HG02840 (cell line): Measurements from ENCODE around the gene UPB1.
"Not testable (repeated sequence)": the region's sequence is repeated elsewhere in the genome, so short reads cannot be mapped to it uniquely, and the experiment has no call there.

Experiments
- ATAC-seq: cut with Tn5 transposase; IDR thresholded peaks from one replicate; pipeline ENCODE4 v1.9.1; 2021; ENCODE audit warnings: mild to moderate bottlenecking, moderate library complexity, moderate number of reproducible peaks; ENCODE audit not compliant: unreplicated experiment, low FRiP score

The UPB1 gene

DNA sequence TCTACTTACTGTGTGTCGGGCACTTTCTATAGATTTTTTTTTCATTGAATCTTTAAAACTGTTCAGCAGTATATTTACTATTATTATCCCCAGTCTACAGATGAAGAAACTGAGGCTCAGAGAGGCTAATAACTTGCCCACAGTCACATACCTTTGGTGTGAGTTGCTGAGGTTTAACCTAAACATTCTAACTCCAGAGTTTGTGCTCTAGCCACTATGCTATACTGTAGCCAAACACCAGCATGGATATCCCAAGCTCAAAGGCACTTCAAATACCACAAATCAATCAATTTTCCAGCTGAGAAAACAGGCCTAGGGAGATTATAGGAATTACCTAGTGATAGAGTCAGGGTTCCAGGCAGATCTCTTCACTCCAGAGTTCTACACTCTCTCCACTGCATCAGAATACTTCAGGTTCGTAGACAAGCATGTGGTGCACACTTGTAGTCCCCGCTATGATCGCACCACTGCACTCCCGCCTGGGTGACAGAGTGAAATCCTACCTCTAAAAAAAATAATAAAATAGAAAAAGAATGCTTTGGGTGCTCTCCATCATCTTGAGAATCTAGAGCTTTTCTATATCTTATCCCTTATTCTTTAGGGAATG, 20.4 kb upstream of the UPB1 start:
- ATAC-seq, result no peak

DNA sequence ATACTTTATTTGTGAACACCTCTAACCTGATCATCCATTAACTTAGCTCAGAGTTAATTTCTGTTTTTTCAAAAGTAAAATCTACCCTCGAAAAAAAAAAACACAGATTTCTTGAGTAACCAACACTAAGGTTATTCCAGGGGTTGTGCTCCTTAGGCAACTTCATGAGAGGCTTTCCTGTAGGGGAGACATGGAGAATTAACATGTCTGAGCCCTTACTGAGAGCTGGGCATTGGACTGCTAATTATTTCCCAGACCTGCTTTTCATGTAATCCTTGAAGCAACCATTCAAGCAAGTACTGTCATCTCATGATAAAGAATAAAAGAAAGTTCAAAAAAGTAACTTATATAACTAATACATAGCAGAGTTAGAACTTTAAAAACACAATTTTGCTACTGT, 13.5 kb upstream of the UPB1 start:
- ATAC-seq, result no peak

DNA sequence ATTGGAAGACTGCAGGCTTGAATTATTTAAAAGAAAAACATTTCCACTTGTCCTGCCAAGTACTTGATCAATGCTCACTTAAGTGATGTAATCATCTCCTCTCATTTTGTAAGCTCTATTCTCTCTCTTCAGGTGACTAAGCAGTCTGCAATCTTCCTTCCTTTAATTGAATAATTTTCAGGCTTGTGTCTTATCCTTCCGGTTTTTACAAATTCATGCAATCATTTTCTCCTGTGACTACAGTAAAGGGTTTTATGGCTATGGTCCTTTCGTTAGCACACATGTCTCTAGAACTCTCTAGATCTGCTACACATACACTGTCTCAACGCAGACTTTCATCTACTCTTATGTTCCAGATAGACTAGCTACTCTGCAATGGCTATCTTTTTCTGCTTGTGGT, 12.6 kb upstream of the UPB1 start:
- ATAC-seq, result no peak

DNA sequence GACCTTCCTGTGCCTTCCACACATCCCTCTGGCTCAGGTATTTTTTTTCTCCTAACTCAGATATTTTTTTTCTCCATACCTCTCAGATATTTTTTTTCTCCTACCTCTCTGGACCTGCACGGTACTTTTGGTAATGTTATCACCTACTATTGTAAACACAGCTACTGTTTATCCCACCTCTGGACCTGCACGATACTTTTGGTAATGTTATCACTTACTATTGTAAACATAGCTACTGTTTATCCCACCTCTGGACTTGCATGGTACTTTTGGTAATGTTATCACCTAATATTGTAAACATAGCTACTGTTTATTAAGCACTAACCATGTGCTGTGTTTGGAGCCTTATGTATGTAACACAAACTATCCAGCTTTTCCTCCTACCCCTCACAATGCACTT, 12.1 kb upstream of the UPB1 start:
- no peak for ATAC-seq

DNA sequence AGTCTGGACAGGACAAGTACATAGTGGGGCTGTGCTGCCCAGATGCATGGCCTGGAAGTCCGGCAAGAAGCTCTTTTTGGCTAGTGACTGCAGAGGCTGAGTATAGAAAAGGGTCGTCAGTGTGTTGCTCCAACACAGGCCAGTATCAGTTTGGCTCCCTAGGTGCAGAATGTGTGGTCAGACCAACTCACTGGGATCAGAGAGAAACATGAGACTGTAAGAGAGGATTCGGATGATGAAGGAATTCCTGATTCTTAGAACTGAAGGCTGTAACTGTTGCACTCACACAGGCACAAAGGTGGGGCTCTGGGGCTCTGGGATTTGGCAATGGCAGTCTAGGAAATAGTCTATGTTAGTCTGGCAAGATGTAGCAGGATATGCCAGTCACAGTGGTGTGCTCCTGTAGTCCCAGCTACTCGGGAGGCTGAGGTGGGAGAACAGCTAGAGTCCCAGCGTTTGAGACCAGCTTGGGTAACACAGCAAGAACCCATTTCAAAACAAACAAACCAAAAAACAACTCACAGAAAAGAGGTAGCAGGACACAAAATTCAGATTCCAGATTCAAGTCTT, 11.1 kb upstream of the UPB1 start:
- ATAC-seq, result no peak

DNA sequence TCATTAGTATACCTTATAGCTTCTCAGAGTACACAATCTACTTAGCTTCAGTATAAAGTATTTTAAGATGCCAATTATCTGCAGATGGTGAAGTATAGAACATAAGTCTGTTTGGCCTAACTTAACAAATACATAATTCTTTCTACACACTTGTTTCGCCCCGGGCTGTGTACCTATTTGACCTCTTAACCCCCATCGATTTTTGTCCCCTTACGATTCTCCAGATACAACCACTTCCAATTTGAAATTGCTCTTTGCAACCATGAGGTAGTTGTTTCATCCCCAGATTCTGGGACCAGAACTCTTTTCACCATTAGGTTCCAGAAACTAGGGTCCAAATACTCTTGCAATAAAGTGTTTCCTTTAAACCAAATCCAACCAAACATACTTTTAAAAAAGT, 10.0 kb upstream of the UPB1 start:
- ATAC-seq, result no peak

DNA sequence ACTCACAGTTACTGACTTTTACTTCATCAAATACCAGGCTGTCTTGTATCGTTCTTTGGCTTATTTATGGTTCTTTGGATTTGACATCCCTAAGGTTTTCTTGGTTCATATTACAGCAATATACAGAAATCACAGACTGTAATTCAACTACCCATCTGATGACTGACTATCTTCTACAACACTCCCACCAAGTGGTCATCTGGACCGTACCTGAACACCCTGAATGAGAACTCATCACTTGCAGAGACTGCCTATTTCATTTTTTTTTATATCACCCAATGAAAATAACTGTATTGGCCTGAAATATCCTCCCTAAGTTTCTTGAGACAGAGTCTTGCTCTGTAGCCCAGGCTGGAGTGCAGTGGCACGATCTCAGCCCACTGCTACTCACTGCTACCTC, 9.5 kb upstream of the UPB1 start:
- no peak for ATAC-seq

DNA sequence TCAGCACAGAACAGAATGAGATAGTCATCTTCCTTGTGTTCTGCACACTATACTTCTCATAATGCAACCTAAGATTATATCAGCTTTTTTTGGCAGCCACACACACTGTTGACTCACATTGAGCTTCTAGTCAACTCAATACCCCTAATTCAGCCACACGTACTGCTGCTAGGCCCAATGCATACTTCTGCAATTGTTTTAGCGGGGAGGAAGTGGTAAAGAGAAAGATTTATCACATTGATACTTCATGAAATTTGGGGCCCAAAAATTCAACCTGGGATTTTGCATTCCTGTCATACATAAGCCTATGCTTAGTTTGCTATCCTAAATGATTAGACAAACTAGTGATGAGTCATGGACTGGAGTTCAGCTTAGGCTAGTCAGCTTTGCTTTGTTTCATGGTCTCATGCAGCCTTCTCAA, 8.6 kb upstream of the UPB1 start:
- ATAC-seq, result no peak

DNA sequence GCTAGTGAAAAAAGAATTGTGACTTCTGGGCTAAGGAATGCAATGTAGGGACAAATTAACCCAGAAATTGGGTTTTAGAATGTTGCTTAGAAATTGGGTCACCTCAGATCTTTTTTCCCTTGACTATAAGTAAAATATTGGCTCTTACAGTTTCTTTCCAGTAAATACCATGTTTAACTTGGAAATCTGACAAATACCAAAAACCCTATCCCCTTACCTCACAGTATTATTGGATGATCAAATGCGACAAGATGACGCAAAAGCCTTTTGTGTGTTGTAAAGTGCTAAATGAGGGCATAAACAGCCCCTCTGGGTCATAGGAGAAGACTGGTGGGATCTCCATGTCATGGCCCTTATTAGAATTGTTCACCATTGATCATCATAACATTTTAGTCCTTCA, 6.1 kb upstream of the UPB1 start:
- ATAC-seq, result no peak

DNA sequence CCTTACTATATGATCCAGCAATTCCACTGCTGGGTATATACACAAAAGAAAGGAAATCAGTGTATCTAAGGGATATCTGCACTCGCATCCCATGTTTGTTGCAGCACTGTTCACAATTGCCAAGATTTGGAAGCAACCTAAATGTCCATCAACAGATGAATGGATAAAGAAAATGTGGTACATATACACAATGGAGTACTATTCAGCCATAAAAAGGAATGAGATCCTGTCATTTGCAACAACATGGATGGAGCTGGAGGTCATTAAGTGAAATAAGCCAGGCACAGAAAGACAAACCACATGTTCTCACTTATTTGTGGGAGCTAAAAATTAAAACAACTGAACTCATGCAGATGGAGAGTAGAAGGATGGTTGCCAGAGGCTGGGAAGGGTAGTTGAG, 5.7 kb upstream of the UPB1 start:
- not testable (repeated sequence) for ATAC-seq

DNA sequence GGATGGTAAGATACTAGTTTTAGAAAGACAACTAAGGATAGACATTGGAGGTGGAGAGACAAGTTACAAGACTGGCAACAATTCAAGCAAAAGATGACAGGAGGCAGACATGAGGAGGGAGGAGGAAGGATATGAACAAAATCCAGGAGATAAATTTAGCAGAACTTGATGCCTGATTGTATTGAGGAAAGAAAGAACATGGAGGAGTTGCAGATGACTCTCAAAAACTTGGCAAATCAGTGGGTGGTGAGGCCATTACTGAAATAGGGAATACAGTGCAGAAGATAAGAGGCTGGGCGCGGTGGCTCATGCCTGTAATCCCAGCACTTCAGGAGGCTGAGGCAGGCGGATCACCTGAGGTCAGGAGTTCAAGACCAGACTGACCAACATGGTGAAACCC, 2.7 kb upstream of the UPB1 start:
- no peak for ATAC-seq

DNA sequence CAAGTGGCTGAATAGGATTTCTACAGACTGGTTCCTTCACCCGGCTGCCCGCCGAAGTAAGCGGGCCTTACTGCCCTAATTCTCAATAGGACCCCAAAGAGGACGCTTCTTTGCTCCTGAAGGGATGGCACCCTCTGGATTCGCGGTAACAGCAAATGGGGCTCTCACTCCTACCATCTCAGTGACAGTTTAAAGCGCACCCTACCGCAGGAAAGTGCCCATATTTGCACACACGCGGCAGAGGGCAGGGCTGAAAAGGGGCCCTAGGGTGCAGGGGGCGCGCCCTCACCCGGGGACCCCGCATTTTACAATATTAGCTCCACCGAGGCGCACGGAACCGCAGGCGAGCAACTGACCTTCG, 985 bp upstream of the UPB1 start:
- ATAC-seq, result no peak

DNA sequence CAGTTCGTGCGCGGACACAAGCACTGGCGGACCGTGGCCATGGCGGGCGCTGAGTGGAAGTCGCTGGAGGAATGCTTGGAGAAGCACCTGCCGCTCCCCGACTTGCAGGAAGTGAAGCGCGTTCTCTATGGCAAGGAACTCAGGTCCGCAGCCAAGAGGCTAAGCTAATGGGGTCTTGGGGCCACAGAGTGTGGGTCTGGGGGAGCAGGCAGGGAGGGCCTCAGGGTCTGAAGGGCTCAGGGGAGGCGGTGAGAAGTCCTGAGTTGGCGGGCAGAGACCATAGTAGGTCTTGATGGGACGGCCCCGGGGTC, 188 bp downstream of the UPB1 start:
- ATAC-seq, result no peak

DNA sequence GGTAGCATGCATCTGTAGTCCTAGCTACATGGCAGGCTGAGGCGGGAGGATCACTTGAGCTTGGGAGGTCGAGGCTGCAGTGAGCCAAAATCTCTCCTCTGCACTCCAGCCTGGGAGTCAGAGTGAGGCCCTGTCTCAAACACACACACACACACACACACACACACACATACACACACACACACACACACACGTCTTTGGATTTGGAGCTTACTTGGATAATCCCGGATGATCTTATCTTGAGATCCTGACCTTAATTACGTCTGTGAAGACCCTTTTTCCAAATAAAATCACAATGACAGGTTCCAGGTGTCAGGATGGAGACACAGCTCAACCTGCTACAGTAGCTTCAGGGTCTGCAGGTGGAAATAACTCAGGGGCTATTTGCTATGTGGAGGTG, 1.1 kb downstream of the UPB1 start:
- ATAC-seq, result no peak

DNA sequence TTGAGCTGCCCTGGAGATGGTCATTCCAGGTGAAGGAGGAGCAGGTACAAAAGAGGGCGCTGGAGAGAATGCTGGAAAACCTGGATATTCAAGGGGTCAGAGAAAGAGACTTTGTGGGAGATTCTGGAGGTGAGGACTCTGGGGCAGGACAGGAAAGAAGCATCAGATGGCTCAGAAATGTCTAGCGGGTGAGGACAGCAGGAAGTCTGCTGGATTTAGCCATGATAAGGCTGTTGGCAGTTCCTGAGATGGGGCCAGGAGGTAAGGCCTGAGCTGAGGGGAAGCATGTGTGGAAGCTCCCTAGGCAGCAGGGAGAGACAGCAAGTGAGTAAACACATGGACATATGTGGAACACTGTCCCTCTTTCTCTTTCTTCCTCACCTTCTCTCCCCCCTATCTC, 1.5 kb downstream of the UPB1 start:
- ATAC-seq, result no peak

DNA sequence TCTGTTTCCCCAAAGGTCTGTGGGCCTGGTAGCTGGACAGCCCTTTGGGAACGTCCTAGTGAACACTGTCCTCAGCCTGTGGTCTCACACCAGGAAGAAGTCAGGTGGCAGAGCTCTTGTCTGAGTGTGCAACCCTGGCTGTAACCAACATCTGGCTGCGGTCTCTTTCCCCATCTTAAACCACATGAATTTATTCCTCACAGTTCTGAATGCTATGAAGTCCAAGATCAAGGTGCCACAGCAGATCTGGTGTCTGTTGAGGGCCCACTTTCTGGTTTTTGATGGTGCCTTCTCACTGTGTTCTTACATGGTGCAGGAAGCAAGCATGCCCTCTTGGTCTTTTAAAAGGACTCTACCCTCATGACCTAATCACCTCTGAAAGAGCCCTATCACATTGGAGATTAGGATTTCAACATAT, 2.7 kb downstream of the UPB1 start:
- ATAC-seq, result no peak

DNA sequence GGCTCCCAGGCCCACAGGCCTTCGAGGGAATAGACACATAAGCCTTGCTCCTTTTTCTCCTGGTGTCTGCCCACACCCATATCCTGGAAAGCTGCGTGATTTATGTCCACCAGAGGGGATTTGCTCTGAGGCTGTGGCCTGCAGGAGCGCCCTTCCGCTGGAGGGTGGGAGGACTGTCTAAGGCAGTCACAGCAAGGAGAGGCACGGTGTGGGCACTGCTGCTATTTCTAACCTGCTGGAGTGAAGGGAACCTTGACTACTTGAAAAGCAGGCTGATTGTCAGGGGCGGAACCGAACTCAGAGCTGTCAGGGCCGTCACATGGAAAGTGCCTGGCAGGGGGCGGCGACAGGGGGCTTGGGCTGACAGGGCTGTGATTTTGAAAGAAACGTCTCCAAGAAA, 3.7 kb downstream of the UPB1 start:
- no peak for ATAC-seq

DNA sequence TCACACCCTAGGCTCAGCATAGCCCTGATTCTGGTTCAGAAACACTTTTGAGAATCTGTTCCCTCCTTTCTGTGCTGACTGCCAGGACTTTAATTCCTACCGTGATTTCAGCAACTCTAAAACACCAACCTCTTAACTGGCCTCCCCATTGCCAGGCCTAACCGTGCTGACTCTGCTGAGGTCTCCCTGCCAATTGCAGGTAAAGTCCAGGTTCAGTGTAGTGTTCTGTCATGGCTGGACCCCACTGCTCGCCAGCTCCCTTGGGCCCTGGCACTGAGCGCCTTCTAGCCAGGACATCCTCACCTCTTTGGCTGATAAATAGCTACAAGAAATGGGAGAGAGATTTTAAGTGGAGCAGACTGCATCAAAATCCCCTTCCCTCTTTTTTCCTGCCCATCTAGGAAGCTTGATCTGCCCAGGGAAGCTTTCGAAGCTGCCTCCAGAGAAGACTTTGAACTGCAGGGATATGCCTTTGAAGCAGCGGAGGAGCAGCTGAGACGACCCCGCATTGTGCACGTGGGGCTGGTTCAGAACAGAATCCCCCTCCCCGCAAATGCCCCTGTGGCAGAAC, 4.7 kb downstream of the UPB1 start:
- ATAC-seq, result no peak

DNA sequence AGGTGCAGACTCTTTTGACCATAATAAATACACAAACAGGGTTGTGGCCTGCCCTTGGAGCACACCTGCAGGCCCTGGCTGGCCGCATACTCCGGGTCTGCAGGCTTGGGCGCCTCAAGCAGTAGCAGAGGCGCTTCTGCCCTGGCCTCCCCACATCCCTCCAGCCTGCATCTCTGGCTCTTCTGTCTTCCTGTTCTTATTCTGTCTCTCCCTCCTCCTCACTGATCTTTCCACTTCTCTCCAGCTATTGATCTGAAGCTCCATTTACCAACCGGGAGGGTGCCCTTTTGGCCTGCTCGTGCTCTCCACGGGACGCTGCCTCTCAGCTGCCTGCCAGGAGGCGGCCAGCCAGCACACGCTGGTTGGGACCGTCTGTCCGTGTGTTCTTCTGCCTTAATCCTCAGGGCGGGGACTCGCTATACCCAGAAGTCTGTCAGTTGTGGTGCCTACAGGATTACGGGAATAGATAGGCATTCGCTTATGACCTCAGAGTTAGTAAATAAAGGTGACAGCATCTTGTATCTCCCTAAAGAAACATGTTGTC, 5.2 kb downstream of the UPB1 start:
- ATAC-seq, result no peak

DNA sequence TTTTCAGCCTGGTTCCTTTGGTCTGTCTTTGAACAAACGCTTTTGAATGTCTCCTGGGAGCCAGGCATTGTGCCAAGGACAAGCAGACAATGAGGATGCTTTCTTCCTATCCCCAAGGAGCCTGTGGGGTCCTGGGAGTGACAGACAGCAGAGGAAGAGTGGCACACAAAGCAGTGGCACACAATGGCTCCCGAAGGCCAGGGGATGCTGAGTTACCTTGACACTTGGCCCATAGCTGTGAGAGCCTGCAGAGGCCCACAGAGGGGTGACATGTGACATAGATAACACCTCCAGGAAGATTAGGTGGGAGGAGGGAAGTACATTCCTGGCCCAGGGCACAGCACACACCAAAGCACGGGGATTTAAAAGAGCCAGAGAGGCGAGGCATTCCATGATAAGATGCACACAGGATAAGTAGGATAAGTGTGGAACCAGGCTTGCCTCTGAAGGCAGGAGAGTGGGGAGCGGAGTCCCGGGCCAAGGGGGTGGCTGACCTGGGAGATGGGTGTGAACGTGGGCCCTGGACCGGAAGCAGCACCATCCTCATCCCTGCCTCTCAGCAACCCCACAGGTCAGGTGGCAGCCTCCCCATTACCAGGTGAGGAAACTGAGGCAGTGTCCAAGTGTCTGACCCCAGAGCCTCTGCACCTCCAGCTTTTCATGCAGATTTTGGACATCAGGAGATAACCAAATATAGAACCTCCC, 6.3 kb downstream of the UPB1 start:
- ATAC-seq, result no peak

DNA sequence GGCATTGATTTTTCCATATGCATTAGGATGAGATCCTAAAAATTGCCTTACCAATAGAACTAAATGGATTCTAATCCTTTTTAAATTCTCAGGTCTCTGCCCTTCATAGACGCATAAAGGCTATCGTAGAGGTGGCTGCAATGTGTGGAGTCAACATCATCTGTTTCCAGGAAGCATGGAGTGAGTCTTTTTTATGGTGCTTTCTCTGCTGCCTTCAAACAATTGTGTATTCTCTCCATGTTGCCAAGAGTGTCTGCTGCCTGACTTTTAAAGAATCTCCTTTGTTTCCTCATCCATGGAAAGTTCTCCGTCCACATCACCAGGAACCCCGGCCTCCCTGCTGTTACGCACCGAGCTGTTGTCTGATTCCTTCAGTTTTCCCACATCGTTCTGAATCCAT, 6.9 kb downstream of the UPB1 start:
- no peak for ATAC-seq

DNA sequence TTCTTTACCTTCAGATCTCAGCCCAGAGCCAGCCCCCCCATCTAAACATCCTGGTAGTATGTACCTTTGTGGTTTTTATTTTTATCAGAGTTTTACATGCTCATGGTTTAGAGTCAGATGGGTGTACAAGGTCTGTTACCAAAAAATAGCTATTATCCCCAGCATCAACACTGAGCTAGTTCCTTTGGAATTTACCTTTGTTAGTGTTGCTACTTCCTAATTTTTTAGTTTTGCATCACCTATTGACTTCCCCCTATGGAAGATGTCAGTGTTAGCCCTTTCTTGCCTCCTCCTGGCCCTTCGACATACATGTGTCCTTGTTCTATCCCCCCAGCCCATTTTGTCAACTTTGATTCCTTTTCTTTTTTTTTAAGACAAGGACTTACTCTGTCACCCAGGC, 7.4 kb downstream of the UPB1 start:
- ATAC-seq, result no peak
